AML-193 (cell line): ENCODE measurements around the gene DNAJC5G.
"Not testable (repeated sequence)": the region's sequence is repeated elsewhere in the genome, so short reads cannot be mapped to it uniquely, and the experiment has no call there.

Experiments used
- DNase-seq, 2 experiments: peaks; one replicate each; lab custom pipeline; 2025; lab: John Stamatoyannopoulos, UW

DNAJC5G gene

DNA sequence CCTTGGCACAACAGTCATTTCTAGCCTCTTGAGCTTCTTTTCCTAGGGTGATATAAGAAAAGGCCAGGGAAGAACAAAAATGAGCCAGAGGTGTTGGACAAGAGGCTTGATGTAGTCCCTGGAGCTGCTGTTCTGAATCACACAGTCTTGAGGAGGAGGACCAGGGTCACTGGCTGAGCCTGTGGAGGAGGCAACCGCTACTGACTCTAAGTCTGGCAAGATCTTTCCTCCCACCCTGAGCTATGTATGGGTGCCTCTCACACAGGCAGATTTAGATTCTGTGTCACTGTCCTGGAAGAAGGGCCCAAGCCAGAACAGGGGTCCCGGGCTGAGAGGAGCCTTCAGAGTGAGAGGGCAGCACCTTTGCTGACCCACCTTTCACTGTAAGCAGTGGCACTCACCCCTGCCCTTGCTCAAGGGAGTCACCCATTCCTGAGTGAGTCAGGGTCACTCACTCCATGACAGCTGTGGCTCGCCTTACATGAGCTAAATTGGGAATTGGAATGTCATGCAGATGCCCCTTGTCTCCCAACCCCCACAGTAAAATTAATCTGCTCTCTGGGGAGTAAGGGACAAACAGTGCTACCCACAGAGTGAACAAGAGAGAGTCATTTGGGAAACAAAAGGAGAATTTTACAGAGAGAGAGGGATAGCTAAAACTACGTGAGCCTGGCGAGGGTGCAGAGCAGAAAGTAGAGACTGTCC, 6.8 kb downstream of the DNAJC5G start, which contains the start of gene TRIM54:
Gene TRIM54 (plus strand): TSS at position 575 of the 705 bp plus-strand sequence. CDS start 303 bp downstream, outside the sequence.
- DNase-seq, result no peak

DNA sequence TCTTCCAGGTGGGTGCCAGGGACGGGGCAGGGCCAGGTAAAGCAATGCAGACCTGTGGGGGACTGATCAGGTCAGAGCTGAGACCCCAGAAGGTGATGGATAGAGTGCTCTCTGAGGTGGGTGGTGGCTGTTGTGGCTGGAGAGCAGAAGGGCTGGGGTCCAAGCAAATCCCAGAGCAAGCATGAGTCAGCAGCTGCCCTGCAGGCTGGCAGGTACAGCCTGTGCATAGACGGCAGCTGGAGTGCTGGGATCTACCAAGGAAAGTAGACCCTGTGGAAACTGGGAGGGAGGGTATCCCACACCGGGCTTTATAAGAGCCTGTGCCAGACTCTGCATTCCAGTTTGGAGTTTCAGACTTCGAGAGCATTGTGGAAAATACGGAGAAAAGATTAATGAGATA, 7.7 kb downstream of the DNAJC5G start:
- no peak for DNase-seq

DNA sequence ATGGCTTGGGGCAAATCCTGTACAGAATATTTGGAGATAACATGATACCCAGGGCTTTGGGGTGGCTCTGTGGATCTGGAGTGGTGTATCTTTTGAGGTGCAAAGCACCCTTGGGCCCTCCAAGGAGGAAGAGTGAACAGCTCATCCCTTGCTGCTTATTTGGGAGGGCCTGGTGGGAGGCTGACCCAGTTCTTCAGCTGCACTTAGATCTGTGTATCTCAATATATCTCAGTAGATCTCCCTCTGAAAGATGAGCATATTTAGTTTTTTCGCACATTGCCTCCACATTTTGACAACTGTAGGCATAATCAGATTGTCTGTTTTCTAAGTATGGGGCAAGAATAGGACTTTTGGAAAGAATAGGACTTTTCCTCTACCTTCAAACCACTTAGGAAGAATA, 9.8 kb downstream of the DNAJC5G start:
- DNase-seq, result no peak

DNA sequence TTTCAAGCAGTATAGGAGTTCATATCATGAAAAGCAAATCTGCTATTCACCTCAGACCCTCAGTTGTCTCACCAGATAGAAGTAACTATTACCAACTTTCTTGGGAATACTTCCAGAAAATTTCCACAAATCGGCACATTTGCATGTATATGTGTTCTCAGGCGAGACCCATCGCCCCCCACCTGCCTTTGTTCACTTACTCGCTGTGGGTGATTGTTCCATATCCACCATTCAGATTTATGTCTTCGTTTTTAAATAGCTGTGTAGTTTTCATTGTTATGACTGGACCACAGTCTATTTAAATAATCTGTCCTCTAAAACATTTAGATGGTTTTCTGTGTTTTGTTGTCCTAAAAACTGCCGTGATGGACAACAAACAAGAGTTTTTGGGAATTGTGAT, 10.2 kb downstream of the DNAJC5G start:
- DNase-seq, result no peak

DNA sequence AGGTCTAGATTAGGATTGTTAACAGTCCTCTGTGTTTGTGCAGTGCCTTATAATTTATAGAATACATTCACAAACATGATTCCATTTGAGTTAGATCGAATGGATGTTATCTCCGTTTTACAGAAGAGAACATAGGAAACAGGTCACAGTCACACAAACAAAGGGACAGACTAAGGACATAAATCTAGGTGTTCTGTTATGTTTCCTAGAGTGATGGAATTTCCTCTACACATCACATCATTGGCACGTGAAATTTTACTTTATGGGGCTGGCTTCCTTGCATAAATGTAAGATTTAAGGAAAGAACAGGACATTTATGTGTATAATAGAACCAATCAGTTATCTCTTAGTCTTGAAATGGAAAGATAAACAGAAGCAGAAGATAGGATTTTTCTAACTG, 13.4 kb downstream of the DNAJC5G start:
- no peak for DNase-seq

DNA sequence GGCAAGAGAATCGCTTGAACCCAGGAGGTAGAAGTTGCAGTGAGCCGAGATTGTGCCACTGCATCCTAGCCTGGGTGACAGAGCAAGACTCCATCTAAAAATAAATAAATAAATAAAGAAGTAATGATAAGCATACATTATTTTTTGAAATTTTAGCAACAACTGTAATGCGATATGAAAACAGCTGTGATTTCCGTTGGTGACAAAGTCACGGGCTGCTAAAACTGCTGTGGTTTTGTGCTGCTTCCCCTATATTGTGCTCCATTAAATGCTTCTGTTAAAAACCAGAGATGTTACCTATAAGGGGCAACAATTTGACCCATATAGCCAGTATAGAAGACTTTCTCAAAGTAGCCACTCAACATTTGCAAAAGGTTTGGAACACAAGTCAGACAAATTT, 15.3 kb downstream of the DNAJC5G start:
- DNase-seq, result no peak

DNA sequence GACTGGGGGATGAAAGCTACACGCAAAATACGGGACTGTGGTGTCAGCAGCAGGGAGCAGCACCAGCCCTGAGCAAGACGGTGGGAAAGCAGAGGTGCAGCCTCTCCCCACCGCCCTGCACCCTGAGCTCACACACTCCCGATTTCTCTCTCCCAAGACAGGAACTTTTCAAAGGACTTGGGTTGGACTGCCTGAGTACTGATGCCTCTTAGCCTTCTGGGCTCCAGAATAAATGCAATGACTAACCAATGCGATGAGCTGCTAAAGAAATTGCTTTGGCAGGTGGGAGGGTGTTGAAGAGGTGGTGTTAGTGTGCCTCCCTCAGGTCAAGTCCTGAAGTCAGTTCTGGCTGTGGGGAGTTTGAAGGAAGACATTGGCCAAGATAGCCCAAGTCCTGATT, 16.6 kb downstream of the DNAJC5G start:
- no peak for DNase-seq

DNA sequence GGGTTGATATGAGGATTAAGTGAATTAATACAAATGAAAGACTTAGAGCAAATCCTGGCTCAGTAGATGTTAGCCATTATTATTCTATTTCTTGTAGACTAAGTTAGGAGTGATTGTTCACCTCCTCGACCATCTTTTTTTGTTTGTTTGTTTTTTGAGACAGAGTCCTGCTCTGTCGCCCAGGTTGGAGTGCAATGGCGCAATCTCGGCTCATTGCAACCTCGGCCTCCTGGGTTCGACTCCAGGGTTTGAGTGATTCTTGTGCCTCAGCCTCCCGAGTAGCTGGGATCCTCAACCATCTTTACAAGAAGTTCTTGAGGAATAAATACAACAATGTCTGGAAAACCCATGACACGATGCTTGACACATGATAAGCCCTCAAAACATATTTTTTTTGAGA, 19.7 kb downstream of the DNAJC5G start:
- DNase-seq, result no peak

DNA sequence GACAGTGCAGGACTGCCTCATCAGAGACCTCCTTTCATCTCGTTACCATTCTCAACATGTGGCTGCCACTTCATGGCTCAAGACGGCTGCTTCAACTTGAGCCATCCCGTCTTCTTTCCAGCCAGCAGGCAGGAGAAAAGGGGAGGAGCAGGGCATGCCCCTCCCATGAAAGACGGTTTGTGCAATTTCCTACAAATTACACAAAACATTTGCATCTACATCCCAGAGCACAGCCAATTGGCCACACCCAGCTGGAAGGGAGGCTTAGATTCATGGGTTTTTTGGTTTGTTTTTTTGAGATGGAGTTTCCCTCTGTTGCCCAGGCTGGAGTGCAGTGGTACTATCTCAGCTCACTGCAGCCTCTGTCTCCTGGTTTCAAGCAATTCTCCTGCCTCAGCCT, 21.2 kb downstream of the DNAJC5G start:
- DNase-seq, result no peak

DNA sequence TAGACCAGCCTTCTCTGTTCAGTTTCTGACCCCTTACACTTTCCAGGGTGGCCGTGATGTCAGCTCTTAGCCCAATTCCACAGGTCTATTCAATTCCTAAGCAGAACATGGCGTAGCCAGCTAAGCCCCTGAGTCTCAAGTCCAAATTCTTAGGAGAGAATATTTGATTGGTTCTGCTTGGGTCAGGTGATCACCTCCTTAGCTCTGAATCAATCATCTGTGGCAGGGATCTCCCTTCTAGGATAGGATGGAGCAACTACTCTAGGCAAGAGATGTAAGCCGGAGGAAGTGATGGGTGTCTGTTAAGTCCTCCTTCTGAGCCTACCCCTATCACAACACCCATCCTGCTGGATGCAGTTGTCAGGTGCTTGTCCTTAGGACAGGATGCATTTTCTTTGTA, 22.0 kb downstream of the DNAJC5G start:
- DNase-seq, result no peak

DNA sequence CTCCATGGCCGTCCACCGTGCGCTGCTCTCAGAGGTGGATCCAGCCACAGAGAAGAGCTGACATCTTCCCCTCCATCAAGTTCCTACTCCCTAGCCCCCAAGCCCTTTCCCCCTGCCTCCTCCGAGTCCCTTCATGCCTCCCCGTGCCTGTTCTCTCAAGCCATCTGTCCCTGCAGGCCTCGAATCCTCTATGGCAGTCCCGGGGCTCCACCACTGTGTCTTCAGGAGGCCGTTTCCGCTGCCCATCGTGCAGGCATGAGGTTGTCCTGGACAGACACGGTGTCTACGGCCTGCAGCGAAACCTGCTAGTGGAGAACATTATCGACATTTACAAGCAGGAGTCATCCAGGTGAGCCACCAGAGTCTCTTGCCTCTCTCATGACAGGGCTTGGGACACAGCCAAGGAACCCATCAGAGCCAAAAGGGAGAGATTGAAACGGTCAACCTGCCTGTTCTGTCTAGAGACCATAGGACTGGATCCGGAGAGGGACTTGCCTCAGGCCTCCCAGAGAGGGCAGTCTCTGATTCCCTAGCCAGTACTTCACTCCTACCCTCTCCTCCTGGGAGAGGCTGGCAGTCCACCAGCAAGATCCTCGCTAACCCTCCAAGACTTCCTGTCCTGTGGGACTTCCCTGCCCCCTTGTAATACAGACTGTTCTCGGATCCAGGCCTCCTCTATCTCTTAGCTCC, 23.3 kb downstream of the DNAJC5G start:
- no peak for DNase-seq

DNA sequence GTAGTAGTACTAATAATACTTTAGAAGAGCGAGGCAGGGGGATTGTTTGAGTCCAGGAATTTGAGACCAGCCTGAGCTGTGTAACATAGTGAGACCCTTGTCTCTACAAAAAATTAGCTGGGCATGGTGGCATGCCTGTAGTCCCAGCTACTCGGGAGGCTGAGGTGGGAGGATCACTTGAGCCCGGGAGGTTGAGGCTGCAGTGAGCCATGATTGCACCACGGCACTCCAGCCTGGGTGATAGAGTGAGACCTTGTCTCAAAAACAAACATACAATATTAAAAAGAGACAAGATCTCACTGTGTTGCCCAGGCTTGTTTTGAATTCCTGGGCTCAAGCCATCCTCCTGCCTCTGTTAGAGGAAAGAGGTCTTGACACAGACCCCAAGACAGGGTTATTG, 25.4 kb downstream of the DNAJC5G start:
- not testable (repeated sequence) for DNase-seq

DNA sequence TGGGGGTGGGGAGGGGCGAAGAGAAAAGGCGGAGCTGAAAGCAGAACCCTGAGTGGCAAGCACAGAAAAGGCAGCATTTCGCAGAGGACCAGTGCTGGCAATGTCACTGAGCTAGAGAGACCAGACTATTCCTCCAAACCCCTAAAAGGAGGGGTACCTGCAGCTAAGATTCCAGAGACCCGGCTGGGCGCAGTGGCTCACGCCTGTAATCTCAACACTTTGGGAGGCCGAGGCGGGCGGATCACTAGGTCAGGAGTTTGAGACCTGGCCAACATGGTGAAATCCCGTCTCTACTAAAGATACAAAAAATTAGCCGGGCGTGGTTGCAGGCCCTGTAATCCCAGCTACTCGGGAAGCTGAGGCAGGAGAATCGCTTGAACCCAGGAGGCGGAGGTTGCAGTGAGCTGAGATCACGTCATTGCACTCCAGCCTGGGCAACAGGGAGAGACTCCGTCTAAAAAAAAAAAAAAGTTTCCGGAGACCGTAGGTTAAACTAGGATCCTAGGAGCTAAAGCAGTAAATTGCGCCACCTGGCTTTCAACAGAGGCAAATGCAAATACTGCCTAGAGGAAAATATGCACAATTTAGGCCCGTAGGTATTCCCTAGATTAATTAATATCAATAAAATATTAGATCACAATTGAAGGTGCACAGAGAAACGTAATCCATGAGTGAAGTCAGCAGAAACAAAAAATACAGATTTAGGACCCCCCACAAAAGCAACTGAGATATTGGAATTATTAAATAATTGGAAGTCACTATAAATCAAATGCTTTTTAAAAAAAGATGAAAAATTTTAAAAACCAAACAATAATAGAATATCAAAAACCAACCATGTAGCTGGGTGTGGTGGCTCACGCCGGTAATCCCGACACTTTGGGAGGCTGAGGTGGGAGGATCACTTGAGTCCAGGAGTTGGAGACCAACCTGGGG, 28.1 kb downstream of the DNAJC5G start:
- peak; percentile 62 to 76 for DNase-seq

DNA sequence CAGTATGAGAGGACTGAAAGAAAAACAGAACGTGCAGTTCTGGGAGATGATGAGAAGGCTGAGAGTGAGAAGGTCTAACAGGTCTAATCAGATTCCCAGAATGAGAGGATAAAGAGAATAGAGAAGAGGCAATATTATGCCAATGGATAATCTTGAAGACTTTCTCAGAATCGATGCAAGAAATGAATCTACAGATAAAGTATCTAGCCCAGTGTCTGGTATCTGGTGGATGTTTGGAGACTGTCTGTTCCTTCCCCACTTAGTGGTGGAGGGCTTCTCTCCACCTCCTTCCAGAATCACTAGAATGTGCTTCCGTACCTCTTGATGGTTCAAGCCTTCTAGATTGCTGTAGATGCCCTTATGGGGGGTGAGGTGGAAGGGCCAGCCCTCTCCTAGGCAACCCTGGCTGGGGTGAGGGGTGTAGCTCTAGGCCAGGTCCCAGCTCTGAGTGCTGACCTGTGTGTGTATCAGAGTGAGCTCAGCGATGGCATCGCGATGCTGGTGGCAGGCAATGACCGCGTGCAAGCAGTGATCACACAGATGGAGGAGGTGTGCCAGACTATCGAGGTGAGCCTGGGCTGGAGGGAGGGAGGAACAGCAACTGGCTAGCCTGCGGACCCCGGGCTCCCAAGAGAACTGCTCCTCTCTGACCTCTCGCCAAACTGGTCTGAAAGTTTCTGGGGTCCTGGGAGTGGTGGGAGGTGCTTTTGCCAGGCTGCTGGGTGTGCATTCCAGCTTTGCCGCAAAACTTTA, 29.4 kb downstream of the DNAJC5G start:
- no peak for DNase-seq

DNA sequence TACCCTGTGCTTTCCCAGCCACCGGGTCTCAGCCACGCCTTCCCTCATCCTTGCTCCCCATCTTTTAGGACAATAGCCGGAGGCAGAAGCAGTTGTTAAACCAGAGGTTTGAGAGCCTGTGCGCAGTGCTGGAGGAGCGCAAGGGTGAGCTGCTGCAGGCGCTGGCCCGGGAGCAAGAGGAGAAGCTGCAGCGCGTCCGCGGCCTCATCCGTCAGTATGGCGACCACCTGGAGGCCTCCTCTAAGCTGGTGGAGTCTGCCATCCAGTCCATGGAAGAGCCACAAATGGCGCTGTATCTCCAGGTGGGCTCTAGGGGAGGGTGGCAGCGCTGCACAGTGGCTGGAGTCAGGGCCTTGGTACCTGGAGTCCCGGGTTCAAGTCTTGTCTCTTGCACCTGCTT, 30.3 kb downstream of the DNAJC5G start:
- DNase-seq, result no peak

DNA sequence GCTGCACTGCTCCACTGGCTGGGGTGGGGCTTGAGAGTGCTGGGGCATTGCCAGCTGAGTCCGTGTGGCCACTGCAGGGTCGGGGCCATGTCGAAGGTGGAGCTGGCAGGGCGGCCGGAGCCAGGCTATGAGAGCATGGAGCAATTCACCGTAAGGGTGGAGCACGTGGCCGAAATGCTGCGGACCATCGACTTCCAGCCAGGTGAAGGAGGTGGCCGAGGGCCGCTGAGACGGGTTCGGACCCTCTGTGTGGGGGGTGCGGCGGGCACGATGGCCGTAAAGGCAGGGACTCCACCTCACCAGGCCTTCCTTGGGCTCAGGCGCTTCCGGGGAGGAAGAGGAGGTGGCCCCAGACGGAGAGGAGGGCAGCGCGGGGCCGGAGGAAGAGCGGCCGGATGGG, 30.9 kb downstream of the DNAJC5G start:
- DNase-seq, result no peak

DNA sequence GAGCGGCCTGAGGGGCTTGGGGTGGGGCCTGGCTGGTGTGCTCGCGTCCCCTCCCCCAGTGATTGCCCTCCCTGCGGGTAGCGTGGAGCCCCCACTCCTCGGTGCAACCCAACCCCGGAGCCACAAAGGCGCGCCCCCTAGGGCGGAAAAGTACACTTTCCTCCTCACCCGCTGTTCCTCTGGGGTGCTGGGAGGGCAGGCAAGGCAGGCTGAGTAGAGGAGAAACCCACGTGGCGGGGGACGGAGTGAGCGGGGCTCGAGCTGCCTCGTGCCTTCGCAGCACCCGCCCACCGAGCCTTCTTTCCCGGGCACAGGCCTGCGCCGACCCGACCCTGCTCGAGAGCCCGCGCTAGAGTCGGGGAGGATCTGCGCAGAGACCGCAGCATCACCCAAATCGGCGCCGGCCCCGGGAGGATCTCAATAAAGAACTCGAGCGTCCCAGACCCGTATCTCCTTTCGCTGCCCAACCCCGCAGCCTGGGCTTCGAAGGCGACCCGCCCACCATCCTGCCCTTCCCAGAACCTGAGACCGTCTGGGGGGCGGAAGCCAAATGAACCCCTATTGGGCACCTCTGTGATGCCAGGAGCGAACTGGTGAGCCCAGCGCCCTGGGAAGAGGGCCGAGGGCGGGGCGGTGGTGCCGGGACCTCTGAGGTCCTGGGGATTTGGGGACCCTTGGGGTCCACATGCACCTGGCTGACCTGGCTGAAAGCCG, 31.5 kb downstream of the DNAJC5G start:
- DNase-seq, result no peak

DNA sequence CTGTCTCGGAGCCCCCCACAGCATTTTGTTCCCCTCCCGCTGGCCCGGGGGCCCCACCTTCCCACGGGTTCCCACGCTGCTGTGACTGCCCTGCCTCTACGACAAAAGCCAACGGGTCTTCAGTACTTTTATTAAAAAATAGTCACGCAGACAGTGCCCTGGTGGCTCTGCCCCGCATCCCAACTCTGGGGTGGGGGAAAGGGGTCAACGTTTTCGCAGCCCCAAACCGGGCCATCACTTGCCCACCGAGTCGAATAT, 32.0 kb downstream of the DNAJC5G start:
- no peak for DNase-seq

DNA sequence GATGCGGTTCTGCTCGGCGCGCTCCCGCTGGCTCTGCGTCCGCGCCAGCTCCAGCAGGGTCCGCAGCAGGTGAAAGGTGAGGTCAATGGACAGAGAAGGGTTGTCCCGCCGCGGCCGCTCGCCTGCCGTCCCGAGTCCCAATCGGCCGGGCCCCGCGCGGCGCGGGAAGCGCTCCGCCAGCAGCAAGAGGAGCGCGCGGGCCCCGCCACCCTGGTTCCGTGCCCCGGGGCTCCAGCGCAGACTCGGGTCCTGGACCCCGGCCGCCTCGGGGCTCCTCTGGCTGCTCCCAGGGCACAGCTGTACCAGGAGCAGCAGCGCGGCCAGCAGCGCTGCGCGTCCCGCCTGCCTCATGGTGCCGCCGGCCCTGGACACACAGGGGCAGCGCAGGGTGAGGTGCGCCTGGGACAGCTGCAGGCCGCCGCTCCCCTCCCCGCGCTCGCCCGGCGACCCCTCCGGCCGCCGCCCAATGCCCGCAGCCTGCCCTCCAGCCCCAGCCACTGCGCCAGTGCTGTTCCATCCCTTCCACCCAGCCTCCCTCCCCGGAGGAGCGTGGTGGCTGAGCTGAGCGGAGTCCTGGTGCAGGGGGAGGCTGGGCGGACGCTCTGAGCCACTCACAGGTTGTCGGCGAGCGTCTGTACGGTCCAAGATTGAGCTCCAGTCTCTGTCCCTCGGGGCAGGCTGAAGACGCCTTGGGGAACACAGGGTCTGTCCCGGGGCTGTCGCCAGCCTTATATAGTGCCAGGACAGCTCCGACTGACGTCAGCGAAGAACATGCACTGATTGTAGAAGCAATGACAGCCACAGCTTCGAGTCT, 32.5 kb downstream of the DNAJC5G start:
- DNase-seq, result no peak

DNA sequence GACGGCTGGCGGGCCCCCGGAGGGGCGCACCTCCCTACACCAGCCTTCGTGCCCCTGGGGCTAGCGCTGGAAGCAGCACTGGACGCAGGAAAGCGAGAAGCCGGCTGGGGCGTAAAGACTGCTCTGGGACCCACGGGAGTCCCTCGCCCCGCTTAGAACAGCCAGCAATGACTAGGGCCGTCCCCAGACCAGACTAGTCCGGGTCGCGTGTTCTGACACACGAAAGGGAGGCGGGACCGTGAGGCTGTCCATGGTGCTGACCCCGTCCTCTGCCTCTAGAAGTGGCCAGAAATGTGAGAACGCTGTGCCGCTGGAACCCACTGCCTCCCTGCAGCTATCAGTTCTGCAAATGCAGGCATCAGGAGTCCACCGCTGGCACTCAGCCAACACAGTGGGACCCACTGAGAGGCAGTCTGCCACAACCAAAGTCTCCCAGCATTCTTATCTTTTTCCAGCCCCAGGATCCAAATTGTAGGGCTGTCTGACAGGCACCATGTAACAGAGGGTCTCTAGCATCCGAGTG, 33.2 kb downstream of the DNAJC5G start, which contains the start of gene UCN:
Gene UCN (minus strand): TSS at position 87 of the 523 bp plus-strand sequence. CDS start 550 bp downstream, outside the sequence.
- no peak for DNase-seq
